AG10803 (cell line): ENCODE results near the gene DEDD2.

Source experiments
- DNase-seq: peaks from one replicate; pipeline ENCODE4 v3.0.0; 2010; ENCODE audit warnings: low read depth
- H3K4me3 ChIP-seq: 2 replicates; pipeline ENCODE4 v1.5.1; 2011; ENCODE audit warnings: mild to moderate bottlenecking, low read length, control low read depth
- TF ChIP-seq, protein P1 (sequence below): conservative IDR thresholded peaks from 2 replicates; pipeline ENCODE4 v1.5.1; 2011; ENCODE audit warnings: mild to moderate bottlenecking, low read length, control low read depth, inconsistent platforms

Gene DEDD2

DNA sequence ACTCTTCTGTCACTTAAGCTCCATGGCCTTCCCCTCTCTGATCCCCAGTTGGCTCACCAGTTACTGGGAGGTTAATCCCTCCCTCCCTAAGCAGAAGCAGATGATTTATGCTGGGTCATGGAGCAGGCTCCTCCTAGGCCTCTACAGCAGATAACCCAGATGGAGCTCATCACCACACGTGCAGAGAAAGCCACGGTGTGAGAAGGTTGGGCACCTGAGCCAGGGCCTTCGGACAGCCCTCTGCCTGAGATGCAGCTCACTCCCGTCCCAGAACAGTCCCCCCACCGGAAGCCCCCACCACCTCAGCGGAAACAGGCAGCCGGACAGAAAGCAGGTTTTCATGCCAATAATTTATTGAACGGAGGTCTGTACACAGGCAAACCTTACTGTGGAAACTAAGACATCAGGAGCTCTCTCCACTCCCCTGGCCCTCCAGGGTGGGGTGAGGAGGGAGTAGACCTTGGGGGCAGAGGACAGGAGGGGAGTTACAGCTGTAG lies 12.4 kb upstream of the DEDD2 start:
- H3K4me3 ChIP-seq = no peak overlapping the region
- peak; percentile 38 for DNase-seq
- TF ChIP-seq, protein P1, sequence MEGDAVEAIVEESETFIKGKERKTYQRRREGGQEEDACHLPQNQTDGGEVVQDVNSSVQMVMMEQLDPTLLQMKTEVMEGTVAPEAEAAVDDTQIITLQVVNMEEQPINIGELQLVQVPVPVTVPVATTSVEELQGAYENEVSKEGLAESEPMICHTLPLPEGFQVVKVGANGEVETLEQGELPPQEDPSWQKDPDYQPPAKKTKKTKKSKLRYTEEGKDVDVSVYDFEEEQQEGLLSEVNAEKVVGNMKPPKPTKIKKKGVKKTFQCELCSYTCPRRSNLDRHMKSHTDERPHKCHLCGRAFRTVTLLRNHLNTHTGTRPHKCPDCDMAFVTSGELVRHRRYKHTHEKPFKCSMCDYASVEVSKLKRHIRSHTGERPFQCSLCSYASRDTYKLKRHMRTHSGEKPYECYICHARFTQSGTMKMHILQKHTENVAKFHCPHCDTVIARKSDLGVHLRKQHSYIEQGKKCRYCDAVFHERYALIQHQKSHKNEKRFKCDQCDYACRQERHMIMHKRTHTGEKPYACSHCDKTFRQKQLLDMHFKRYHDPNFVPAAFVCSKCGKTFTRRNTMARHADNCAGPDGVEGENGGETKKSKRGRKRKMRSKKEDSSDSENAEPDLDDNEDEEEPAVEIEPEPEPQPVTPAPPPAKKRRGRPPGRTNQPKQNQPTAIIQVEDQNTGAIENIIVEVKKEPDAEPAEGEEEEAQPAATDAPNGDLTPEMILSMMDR = no peak

DNA sequence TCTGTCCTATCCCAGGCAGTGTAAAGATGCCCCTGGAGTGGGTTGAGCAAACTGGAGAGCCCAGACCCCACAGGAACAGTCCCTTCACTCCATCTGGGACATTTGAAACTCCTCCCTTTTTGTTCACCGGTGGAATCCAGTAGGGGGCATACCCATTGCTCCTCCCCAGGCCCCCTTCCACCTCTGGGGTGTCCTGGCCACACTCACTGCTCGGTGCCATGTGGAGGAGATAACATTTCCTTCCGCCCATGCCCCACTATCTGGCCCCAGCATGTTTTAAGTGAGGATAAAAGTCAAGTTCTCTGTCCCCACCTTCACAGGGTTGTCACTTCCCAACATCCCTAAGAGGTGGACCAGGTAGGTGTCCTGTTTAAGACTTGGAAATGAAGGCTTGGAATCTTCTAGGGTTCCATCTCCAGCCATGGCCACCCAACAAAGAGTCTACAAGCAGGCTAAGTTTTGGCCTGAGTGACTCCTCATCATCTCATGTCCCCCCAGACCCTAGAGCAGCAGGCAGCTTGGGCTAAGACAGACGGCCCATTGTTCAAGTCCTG lies 11.9 kb upstream of the DEDD2 start:
- no peak overlapping the region for H3K4me3 ChIP-seq
- TF ChIP-seq, protein P1 = no peak; the same call in 1 of the 2 replicates
- no peak for DNase-seq

DNA sequence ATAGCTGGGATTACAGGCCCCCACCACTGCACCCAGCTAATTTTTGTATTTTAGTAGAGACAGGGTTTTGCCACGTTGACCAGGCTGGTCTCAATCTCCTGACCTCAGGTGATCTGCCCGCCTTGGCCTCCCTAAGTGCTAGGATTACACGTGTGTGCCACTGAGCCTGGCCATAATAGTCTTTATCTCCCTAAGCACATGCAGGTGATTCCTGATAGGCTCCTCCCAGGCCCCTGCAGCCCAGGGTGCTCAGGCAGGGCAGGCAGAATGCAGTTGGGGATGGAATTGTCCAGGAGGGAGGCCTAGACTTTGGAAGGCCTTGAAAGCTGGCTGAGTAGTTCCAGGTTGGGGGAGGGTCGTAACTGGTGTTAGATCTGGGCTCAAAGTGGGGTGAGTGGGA lies 11.2 kb upstream of the DEDD2 start:
- TF ChIP-seq, protein P1 = no peak

DNA sequence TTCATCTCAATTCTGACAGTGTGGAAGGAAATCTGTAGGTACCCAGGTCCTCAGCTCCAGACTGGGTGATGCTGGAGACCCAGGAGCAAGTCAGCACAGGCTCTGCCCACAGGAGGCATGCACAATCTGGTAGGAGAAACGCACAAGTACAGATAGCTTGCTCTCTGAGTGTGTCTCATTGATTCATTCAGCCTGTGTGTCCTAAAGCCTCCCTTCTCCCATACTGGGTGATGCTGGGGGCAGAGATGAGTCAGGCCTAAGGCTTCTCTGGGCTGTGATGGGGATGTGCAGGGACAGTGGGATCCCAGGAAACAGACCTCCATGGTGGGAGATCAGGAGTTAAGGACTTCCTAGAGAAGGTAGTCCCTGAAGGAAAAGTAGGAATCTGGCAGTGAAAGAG lies 9.4 kb upstream of the DEDD2 start:
- DNase-seq = no peak
- no peak overlapping the region for H3K4me3 ChIP-seq
- TF ChIP-seq, protein P1 = no peak

More for the DNA sequence above, 11.2 kb upstream of the DEDD2 start:
- DNase-seq = no peak
- no peak overlapping the region for H3K4me3 ChIP-seq

DNA sequence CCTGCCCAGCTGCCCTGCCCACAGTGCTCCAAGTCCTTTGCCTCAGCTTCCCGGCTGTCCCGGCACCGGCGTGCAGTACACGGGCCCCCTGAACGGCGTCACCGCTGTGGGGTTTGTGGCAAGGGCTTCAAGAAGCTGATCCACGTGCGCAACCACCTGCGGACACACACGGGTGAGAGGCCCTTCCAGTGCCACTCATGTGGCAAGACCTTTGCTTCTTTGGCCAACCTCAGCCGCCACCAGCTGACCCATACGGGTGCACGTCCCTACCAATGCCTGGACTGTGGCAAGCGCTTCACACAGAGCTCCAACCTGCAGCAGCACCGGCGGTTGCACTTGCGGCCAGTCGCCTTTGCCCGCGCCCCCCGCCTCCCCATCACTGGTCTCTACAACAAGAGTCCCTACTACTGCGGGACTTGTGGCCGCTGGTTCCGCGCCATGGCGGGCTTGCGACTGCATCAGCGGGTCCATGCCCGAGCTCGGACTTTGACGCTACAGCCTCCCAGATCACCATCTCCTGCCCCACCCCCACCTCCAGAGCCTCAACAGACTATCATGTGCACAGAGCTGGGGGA lies 8.3 kb upstream of the DEDD2 start:
- DNase-seq = no peak
- H3K4me3 ChIP-seq = no peak overlapping the region
- TF ChIP-seq, protein P1 = no peak

DNA sequence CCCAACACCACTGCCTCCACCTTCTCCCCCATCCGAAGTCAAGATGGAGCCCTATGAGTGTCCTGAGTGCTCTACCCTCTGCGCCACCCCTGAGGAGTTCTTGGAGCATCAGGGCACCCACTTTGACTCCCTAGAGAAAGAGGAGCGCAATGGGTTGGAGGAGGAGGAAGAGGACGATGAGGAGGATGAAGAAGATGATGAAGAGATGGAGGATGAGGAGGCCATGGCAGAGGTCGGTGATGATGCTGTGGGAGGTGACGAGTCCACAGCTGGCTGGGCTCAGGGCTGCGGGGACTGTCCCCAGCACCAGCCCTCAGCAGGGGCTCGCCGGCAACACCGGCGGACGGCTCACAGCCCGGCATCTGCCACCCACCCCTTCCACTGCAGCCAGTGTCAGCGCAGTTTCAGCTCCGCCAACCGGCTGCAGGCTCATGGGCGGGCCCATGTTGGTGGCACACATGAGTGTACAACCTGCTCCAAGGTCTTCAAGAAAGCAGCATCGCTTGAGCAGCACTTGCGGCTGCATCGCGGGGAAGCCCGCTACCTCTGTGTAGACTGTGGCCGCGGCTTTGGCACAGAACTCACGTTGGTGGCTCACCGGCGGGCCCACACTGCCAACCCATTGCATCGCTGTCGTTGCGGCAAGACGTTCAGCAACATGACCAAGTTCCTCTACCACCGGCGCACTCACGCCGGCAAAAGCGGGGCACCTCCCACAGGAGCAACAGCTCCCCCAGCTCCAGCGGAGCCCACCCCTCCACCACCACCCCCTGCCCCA lies 7.7 kb upstream of the DEDD2 start:
- DNase-seq = no peak
- no peak overlapping the region for H3K4me3 ChIP-seq
- TF ChIP-seq, protein P1 = no peak

DNA sequence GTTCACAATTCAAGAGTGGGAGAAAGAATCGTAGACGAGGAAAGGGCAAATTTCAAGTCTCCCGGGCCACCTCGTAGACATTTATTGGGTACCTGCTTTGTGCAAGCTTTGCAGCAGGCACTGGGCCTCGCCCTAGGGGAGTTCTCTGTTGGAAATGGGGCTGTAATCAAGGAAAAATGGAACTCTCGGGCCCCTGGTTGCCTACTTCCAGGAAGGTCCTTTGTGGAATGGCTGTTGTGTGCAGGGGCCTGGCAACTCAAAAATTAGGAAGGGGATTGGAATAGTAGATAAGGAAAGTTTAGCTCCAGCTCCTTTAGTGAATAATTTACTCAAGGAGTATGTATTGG lies 3.2 kb upstream of the DEDD2 start:
- no peak for DNase-seq

More for the DNA sequence above, 3.2 kb upstream of the DEDD2 start:
- TF ChIP-seq, protein P1 = no peak
- H3K4me3 ChIP-seq = peak overlapping the region; percentile 93
